HG03442 (cell line): Measurements from ENCODE around the gene PLAA.
"Not testable (repeated sequence)": the region's sequence is repeated elsewhere in the genome, so short reads cannot be mapped to it uniquely, and the experiment has no call there.

Experiments
- ATAC-seq: cut with Tn5 transposase; IDR thresholded peaks from one replicate; pipeline ENCODE4 v1.9.1; 2021; ENCODE audit warnings: mild to moderate bottlenecking, moderate library complexity; ENCODE audit not compliant: unreplicated experiment

Gene PLAA

DNA sequence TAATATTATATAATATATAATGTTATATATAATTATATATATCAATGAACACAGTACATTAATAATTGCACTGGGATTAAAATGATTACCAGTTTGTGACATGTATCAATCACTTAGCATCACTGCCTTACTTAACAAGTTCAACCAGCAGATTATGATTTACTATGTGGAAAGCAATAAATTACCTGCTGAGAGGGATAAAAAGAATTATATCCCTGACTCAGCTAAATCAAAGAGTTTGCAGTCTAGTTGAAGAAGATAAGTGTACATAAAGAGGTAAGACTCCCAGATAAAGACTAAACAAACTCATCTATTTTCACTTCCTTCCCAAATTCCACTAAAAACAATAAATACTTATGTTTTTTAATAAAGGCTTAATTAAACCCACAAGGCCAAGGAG is 11.2 kb downstream of the PLAA start:
- ATAC-seq = no peak

DNA sequence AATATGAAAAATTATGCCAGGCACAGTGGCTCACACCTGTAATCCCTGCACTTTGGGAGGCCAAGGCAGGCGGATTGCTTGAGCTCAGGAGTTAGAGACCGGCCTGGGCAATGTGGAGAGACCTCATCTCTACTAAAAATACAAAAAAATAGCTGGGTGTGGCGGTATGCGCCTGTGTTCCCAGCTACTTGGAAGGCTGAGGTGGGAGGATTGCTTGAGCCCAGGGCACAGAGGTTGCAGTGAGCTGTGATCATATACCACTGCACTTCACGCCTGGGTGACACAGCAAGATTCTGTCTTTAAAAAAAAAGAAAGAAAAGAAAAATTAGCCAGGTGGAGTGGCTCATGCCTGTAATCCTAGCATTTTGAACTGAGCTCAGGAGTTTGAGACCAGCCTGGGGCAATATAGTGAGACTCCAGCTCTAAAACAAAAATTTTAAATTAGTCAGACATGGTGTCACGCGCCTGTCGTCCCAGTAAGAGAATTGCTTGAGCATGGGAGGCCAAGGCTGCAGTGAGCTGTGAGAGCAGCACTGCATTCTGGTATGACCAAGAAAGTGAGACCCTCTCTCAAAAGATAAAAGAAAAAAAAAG is 18.0 kb downstream of the PLAA start:
- ATAC-seq = no peak

DNA sequence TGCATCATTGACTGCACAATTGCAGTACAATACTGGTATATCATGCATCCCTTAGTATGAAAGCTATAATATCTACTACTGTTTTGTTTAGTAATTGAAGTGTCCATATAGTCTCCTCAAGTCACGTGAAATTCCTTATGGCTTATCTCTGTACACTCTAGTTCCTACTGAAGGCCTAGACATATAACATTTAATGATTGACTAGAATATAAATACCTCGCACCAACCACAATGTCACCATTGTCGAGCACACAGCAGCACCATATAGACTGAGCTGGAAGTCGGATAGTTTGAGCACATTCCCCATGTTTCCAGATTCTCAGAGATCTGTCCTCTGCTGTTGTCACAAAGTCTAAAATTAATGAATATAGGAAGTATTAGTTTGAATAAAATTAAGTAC is 21.4 kb downstream of the PLAA start:
- ATAC-seq = no peak

DNA sequence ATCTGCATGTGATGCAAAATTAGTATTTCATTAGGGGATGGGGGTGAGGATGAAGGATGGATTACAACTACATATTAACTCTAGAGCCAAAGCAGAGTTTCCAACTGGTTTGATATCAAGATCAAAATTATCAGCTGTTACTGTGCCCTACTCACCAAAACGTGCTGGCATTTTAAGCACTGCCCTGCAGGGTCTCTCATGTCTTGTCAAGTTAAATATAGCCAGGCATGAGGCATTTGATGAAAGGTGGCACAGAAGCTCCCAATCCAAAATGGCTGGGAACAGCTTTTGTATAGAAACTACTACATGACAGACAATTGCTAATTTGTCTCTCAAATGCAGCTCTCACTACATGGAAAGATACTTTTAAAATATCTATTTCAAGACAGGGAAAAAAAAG is 27.3 kb downstream of the PLAA start:
- ATAC-seq = no peak

DNA sequence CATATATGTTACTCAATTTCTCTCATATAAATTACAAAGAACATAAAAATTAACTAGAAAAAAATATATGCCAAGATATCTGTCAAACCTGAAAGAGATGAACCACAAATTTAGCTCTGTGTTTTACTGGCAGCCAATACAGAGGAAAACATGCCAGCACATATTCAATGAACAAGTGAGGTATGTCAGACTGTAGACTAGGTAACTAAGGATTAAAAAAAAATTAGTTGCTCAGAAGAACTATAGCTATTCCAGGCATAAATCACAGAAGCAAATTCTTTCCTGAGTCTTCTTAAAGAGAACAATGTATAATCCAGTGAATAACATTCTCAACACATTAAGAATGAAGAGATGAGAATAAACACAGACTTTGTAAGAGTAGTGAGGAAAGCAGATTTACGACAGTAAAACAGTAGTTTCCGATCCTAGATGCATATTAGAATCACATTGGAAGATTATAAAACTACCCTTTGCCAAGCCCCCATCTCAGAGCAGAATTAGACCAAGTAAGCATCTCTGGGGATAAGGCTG is 33.8 kb downstream of the PLAA start:
- no peak for ATAC-seq

DNA sequence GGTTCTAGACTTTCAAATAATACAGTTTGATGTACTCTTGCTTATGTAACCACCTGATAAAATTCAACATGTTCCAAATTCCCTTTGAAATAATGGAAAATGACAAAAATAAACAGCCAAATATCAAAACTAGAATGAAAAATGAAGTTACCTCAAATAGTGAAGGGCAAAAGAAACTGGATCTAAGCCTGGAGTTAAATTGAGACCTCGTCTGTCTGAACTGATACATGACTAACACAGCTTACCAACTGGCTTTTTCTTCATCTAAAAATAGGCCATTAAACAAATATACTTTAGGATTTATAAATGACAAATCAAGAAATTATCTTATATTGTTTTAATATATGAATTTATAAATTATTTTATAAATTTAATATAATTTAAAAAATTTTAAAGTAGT is 42.4 kb downstream of the PLAA start:
- no peak for ATAC-seq

DNA sequence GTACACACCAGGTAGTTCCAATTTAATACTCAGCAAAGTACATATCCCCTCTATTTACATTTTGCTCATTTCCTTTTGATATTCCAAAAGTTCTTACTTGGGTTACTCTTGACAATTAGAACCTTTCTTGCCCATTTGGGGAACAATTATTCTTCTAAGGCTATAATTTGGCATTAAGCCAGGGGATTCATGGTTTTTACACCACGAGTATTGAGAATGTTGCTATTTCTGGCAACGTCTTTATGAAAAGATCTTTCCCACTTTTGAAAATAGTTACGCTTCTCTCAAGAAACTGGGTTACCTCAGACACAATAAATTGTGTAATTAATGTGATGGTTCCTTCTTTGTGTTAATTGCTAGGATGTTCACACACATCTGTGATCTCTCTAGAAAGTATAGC is 43.0 kb downstream of the PLAA start:
- no peak for ATAC-seq

DNA sequence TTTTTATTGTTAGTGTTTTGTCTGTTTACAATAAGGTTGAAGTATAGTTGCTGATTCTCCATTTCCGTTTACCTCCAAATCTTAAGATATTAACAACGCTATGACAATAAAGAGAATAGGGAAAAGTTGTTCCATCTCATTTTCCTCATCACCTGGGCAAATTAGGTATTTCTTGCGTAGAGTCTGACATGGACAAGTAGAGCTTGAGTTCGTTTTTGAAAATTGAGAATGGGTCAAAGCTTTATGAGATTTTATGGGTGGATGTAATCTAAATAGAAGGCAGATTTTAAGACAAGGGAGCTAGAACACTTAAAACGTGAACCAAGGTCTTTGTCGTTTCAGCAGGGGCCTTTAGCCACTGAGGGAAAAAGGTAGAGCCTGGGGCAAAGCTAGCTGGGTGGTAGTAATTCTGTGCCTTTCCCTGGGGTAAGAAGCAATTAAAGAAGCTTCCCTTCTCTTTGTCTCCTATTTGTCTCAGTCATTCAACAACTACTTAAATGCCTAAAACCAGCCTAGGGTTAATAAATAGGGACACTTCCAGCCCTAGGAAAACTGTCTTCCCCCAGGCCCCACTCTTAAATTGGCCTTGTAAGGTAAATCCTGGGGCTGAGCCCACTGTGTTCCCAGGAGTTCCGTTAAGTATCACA is 53.9 kb downstream of the PLAA start:
- no peak for ATAC-seq

DNA sequence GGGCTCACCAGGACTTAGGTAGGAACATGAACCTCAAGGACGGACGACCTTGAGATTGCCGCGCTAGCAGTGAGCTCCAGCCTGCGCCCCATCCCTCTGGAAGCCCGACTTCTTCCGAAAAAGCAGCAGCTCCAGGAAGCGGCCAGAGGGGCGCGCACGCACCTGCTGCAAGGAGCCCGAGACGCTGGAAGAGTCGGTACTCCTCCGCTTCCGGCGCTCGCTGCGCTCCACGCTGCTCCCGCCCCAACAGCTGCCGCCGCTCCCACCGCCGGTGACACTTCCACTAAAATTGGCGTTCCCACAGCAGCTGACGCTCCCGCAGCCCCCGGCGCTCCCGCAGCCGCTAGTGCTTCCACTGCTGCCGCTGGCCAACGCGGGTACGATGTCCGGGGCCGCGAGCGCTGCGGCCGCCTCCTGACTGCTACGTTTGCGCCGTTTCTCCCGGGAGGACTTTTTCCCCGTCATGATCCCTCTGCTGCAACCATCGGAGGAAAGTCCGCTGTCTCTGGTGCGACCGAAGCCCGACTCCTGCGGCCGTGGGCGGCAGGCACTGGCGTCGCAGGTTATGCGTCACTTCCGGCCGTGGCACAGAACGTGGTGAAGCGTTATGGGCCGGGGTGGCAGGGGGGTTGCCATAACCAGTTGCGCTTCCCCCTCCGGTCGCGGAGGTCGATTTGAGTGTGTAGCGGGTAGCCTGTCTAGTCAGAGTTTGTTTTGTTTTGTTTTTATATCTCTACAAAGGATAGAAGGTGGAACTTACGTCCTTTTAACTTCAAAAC is 54.6 kb downstream of the PLAA start, which contains the start of gene CAAP1:
Gene CAAP1 (minus strand): TSS at position 552 of the 779 bp plus-strand sequence. CDS start 87 bp downstream, at position 465.
- ATAC-seq = peak; percentile 93

DNA sequence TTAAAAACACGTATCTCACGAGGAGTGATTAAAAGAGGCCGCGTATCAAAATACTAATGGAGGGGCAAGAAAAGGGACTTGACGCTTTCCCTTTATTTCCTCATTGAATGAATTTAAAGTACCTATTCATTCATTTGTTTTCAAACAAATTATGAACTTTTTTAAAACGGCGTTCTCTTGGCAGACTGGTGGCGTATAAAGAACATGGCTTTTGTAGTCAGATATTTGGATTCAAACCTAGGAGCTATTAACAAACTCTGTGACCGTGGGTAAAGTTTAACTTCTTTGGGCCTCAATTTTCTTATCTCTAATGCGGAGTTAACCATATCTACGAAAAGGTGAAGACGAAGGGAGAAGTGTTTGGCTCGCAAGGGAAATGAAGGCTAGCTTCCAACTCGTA is 55.3 kb downstream of the PLAA start:
- no peak for ATAC-seq

DNA sequence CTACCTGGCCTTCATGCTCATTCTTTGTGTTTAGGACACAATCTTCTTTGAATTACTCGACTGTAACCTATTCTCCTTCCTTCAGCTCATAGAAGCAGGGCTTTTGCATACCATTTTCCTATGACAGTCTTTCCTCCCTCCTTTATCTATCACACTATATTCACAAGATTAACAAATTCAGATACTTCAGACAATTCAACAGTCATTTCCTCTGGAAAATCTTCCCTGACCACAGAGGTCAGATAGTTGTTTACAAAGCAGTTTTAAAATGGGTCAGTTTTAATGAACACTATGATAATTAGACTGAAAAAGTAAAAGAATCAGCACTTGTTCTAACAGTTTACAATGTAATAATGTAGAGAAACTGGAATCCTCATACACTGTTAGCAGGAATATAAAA is 58.8 kb downstream of the PLAA start:
- ATAC-seq = no peak

DNA sequence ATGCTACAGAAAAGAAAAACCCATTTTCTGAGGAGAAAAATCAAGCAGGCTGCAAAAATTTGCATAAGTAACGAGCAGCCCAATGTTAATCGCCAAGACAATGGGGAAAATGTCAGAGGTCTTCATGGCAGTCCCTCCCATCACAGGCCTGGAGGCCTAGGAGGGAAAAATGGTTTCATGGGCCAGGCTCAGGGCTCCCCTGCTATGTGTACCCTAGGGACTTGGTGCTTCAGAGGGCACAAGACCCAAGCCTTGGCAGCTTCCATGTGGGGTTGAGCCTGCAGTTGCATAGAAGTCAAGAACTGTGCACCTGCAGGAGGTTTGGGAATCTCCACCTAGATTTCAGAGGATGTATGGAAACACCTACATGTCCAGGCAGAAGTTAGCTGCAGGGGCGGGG is 64.9 kb downstream of the PLAA start:
- no peak for ATAC-seq

DNA sequence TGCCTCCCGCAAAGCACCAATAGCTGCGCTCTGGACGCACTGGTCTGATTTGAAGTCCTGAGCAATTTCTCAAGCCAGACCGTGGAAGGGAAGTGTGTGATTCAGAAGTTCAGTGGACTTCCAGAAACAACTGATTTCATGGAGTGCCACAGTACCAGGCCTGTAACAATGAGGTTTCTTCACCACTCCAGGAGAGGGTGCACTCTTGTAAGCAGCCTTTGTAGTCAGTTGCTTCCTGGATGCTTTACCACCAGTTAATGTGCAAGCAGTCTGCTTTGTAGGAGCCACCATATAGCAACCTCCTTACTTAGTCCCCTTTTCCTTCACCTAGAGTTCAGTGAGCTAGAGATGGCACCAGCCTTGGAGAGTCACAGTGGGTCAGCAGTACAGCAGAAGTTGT is 66.8 kb downstream of the PLAA start:
- ATAC-seq = no peak

DNA sequence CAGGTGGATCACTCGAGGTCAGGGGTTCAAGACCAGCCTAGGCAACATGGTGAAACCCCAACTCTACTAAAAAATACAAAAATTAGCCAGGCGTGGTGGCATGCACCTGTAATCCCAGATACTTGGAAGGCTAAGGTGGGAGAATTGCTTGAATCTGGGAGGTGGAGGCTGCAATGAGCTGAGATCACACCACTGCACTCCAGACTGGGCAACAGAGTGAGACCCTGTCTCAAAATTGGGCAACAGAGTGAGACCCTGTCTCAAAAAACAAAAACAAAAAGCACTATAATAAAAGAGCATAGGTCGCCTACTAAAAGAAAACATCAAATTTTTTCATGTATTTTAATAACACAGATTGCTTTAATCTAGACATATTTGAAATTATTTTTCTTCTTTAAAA is 71.9 kb downstream of the PLAA start:
- ATAC-seq = not testable (repeated sequence)

DNA sequence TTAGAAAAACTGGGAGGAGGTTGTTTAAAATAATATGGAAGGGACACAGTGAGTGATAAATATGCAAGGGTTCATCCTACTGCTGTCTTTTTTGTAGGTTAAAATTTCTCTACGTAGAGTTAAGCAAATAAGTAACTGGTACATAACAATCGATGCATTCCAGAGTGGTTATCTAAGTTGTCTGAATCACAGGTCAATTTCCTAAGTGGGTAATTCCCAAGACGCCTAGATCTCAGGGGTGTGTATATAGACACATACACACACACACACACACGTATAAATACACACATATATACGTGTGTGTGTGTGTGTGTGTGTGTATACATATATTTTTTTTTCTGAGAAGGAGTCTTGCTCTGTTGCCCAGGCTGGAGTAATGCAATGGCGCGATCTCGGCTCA is 76.8 kb downstream of the PLAA start:
- ATAC-seq = no peak

DNA sequence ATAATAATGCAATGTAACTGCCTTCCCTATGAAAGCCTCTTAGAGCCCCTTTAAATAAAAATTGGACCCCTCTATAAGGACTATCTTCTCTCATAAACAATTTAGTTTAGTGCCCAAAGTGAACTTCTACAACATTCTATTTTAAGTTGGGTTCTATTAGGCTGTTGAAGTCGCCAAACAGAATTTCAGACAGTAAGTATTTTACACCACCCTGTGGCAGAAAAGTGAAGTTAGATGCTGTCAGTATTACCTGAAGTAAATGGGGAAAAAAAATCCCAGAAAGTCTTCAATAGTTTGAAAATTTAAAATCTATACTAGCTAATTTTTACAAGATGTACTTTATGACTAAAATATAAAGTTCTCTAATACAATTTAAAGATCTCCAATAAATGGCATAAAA is 84.0 kb downstream of the PLAA start:
- peak; percentile 44 for ATAC-seq

DNA sequence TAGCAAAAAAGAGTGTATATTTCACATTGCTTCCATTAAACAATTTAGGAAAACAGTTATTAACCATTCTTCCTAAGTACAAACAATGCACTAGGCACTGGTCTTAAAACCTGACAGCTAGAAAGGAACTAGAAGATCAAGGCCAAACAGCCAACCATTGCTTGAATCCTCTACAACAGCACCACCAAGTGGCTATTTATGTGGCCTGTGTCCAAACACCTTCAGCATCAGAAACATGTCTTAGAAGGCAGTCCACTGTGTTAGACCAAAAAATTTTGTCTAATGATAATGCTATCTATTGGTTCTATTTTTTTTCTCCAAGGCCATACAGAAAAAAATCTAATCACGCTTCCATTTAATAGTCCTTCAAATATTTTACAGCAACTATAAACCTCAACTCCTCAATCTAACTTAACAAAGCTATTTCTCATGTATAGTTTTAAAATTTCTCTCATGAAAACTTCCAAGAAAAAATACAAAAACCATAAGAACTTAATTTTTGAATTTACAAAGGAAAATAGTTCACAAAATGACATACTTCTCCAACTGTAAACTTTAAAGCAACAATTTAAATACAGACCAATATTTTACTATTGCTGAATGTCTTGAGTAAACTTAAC is 90.5 kb downstream of the PLAA start:
- ATAC-seq = peak; percentile 83
